T-helper 2 cell treated with Interferon-gamma antibody and Interleukin-4, amounts not matched to agents 5 μg/mL and 100 μg/mL, for 36 hours (primary cell): ENCODE measurements around the gene SEPTIN11.

Source experiments
- DNase-seq: peaks from one replicate; pipeline ENCODE4 v3.0.0; 2021; ENCODE audit warnings: low spot score
- H3K27ac Mint-ChIP-seq: one replicate; pipeline ENCODE4 v1.8.0; 2021; ENCODE audit warnings: mild to moderate bottlenecking, mixed read lengths
- H3K27me3 Mint-ChIP-seq: one replicate; pipeline ENCODE4 v1.8.0; 2021; ENCODE audit warnings: low read depth, mixed read lengths
- H3K36me3 Mint-ChIP-seq: one replicate; pipeline ENCODE4 v1.8.0; 2021; ENCODE audit warnings: low read depth, mixed read lengths
- H3K4me1 Mint-ChIP-seq: one replicate; pipeline ENCODE4 v1.8.0; 2021; ENCODE audit warnings: low read depth, mixed read lengths
- H3K4me3 Mint-ChIP-seq: one replicate; pipeline ENCODE4 v1.8.0; 2022; ENCODE audit warnings: mild to moderate bottlenecking, moderate library complexity, mixed read lengths
- H3K9me3 Mint-ChIP-seq: one replicate; pipeline ENCODE4 v1.8.0; 2021; ENCODE audit warnings: mixed read lengths

Gene SEPTIN11

DNA sequence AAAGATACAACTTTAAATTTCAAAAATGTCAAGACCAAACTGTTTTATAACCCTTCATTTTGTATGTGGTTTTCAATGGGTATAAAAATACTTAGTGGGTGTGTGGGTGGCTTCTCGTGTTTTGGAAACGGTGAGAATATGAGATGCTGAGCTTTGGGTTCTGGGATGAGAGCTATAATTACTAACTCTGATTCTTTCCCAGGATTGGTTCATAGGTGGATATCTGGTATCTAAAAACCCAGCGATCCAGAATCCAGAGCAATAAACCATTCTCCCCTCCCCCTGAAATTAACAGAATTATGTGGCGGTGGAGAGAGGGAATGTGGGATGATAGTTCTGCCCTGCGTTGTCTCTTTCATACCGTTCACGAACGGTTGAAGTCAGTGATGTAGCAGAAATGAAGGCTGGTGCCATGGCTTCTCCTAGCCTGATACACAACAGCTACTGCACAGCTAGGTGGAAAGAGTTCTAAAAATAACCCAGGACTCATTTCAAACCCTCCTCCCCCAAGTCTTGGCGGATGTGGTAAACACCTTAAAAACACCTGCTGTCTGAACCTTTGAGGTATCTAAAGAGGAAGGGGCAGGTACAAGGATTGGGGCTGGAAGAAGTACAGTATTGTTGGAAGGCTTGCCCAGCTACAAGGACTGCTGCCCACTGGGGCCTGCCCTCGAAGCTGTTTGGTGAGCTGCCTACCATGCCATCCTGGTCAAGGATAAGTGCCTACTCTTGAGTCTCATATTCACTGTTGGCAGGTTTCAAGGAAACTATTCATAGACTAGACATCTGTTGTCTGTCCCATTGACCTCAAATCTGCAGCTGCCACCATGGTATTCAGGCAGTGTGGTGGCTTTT lies 44.5 kb downstream of the SEPTIN11 start:
- H3K4me1 Mint-ChIP-seq: peaks cover 36% of the 10 kb centered on the region

DNA sequence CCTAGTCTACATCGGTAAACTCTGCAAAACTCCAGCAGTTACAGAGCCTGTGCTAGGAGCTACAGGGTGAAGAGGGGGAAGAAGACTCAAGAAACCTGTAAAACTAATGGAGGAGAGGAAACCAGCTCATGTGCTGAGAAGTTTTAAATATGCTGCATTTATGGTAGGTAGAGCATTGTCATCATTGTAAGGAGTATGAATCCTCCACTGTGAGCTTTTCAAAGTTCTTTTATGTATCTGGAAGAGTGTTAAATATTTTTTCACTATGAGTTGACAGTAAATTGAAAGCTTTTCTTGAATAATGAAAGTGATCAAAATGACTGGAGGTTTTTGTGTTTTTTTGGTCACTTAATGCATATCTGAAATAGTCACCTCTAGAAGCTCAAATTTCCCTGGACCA lies 46.2 kb downstream of the SEPTIN11 start:
- Mint-ChIP-seq H3K27me3 (peaks cover 81% of the 10 kb centered on the region), H3K36me3 (no peaks in the 10 kb centered on the region), H3K27ac (no peak overlapping the region), H3K9me3 (no peaks in the 10 kb centered on the region), H3K4me1 (peaks cover 24% of the 10 kb centered on the region), H3K4me3 (no peak overlapping the region)
- DNase-seq: no peak

More for the DNA sequence above, 44.5 kb downstream of the SEPTIN11 start:
- Mint-ChIP-seq H3K27me3 (peaks cover 77% of the 10 kb centered on the region), H3K36me3 (no peaks in the 10 kb centered on the region), H3K4me3 (peak overlapping the region; percentile 52), H3K9me3 (peaks cover 8% of the 10 kb centered on the region), H3K27ac (peak overlapping the region; percentile 58)
- peak; percentile 8 for DNase-seq

DNA sequence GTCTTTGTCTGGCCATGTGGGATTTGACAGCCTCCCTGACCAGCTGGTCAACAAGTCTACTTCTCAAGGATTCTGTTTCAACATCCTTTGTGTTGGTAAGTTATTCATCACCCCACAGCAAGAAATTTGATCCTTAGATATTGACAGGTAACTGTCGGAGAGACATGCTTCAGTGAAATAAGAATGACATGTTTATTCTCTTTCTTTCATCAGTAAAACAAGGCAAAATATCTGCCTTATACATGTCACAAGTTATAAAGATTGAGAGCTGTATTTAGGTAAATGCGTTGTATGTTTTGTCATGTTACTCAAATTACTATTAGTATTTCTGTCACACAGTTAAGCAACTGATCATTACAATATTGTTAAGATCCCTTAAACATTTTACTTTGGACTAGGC lies 46.9 kb downstream of the SEPTIN11 start:
- Mint-ChIP-seq H3K27ac (no peak overlapping the region), H3K27me3 (peaks cover 79% of the 10 kb centered on the region), H3K9me3 (no peaks in the 10 kb centered on the region), H3K4me3 (no peak overlapping the region), H3K4me1 (peaks cover 19% of the 10 kb centered on the region), H3K36me3 (no peaks in the 10 kb centered on the region)
- DNase-seq: no peak

DNA sequence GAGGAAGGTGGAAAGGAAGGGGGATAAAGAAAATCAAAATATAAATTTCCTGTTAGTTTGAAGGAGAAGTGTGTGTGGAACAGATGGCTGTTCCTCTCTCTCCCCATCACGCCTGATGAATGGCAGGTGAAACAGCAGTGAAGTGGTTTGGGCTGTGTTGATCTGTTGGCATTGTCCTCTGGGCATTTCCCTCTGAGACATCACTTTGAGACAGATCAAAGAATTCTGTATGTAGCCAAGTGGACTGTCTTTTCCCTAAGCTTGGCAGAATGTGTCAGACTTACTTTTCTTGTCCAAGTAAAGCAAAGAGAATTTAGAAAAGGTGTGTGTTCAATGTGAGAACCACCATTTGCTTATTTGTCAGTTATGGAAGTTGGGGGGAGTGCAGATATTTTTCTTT lies 47.5 kb downstream of the SEPTIN11 start:
- Mint-ChIP-seq H3K4me1 (peaks cover 19% of the 10 kb centered on the region), H3K36me3 (no peaks in the 10 kb centered on the region), H3K27me3 (peaks cover 74% of the 10 kb centered on the region), H3K4me3 (no peak overlapping the region), H3K27ac (no peak overlapping the region), H3K9me3 (no peaks in the 10 kb centered on the region)
- no peak for DNase-seq

DNA sequence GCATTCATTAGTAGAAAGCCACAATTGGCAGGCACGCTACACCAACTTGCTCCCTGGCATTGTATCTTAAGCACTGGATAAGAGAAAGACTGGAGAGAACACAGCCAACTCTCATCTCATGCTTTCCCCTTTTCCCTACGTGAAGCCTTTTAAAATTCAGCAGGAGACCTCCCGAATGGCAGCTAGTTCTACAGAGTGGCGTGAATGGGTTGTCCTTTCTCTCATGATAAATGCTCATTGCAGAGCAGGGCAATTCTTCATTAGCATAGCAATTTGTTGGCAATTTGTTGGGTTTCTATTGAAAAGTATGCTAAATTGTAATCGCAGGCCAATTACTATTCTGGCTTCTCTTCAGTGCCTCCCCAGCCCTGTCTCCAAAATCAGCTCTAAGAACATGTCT lies 48.0 kb downstream of the SEPTIN11 start:
- Mint-ChIP-seq H3K27me3 (peaks cover 72% of the 10 kb centered on the region), H3K9me3 (no peaks in the 10 kb centered on the region), H3K27ac (no peak overlapping the region), H3K36me3 (no peaks in the 10 kb centered on the region), H3K4me3 (no peak overlapping the region), H3K4me1 (peaks cover 19% of the 10 kb centered on the region)
- DNase-seq: no peak

DNA sequence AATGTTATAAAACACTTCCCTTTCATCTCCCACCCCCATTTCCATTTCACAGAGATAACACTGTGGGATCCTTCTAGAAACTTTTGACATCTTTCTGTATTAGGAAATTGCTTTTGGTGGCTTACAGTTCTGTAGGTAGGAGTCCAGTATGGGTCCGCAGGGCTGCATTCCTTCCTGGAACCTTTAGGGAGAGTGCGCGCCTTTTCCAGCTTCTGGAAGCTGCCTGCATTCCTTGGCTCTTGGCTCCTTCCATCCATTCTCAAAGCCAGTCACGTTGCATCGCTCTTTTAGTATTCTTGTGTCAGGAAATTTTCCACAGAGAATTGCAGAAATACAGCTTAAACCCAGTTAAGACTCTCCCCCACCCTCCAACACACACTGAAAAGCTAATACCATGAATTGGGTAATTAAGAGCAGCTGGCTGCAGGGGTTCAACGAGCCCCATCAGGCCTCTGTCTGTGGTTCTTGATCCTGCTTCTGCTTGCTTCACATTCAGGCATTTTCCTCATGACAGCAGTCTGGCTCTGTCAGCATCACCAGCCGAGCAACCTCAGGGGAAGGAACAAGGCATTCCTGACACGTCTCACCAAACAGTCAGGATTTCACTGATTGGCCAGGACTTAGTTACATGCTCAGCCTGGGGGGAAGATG lies 48.8 kb downstream of the SEPTIN11 start:
- Mint-ChIP-seq H3K4me3 (no peak overlapping the region), H3K27me3 (peaks cover 72% of the 10 kb centered on the region), H3K36me3 (no peaks in the 10 kb centered on the region), H3K4me1 (peaks cover 12% of the 10 kb centered on the region), H3K9me3 (no peaks in the 10 kb centered on the region), H3K27ac (no peak overlapping the region)
- no peak for DNase-seq
